ENCODE measurements around the gene GARRE1.
"Not testable (repeated sequence)": the region's sequence is repeated elsewhere in the genome, so short reads cannot be mapped to it uniquely, and the experiment has no call there.

GARRE1 gene, protein sequence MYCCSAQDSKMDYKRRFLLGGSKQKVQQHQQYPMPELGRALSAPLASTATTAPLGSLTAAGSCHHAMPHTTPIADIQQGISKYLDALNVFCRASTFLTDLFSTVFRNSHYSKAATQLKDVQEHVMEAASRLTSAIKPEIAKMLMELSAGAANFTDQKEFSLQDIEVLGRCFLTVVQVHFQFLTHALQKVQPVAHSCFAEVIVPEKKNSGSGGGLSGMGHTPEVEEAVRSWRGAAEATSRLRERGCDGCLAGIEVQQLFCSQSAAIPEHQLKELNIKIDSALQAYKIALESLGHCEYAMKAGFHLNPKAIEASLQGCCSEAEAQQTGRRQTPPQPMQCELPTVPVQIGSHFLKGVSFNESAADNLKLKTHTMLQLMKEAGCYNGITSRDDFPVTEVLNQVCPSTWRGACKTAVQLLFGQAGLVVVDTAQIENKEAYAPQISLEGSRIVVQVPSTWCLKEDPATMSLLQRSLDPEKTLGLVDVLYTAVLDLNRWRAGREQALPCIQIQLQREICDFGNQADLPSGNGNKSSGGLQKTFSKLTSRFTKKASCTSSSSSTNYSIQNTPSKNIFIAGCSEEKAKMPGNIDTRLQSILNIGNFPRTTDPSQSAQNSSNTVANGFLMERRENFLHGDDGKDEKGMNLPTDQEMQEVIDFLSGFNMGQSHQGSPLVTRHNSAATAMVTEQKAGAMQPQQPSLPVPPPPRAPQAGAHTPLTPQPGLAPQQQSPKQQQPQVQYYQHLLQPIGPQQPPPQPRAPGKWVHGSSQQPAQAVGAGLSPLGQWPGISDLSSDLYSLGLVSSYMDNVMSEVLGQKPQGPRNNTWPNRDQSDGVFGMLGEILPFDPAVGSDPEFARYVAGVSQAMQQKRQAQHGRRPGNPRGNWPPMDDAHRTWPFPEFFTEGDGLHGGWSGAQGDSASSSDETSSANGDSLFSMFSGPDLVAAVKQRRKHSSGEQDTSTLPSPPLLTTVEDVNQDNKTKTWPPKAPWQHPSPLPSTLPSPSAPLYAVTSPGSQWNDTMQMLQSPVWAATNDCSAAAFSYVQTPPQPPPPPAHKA (N-terminal part only)

DNA sequence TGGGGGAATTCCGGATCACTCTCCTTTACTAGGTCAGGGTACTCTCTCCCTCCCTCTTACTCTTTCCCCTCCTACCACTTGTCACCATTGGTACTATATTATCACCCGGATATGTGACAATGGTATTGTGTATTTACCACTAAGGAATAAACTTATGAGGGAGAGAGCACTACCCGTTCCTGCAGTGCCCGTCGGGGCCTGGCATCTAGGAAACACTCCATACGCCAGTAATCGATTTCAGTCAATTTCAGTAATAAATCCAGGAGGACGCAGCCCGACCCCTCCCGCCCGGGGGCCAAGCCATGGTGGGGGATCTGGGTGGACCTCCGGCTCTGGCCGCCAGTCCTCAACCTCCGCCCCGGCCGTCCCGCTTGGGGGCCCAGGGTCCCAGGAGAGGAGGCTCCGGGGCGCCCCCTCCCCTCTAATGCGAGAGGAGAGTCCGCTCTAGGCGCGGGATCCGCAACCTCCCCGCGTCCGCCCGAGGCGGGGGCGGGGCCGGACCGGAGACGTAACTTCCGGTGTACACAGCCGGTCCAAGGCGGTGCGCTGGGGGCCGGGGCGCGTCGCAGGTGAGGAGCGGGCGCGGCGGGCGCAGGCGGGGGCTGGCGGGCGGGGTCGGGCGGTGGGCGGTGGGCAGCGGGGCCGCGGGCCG, at the start of gene GARRE1:
GARRE1 (plus strand) TSS at position 509 of the 652 bp plus-strand sequence. CDS start 45,920 bp downstream, outside the sequence.
- DNase-seq: peak; percentile 66 to 85 (median 78)

DNA sequence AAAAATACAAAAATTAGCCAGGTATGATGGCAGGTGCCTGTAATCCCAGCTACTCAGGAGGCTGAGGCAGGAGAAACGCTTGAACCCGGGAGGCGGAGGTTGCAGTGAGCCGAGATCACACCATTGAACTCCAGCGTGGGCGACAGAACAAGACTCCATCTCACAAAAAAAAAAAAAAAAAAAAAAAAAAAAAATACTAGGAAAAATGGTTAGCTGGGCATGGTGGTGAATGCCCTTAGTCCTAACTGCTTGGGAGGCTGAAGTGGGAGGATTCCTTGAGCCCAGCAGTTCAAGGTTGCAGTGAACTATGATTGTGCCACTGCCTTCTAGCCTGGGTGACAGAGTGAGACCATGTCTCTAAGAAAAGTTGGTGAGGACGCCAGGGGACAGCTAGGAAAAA, 49.0 kb upstream of the GARRE1 start:
- DNase-seq: not testable (repeated sequence)

DNA sequence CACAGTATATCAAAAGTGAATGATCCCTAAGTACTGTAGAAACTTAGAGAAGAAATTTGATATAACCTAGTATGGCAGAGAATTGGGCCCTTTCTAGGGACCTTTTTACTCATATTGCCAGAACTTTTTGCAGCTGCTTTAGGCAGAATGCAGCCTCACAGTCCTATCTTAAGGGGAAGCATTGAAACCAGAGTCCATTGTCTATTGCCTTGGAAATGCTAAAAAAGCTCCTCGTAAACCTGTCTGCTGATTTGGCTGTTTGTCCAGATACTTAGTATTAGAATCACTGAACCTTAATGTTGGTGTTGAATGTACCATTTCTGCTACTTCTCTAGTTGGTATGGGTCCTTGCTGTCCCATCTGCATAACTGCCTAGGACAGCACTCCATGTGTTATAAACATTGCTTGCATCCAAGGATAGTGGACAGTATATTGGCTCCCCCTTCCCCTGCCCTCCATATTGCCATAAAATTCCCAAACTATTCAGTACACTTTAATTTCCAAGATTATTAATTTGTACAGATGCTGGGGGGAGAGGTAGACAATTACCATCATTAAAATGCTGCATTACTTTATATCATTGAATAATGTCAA, 46.0 kb upstream of the GARRE1 start:
- DNase-seq: no peak

DNA sequence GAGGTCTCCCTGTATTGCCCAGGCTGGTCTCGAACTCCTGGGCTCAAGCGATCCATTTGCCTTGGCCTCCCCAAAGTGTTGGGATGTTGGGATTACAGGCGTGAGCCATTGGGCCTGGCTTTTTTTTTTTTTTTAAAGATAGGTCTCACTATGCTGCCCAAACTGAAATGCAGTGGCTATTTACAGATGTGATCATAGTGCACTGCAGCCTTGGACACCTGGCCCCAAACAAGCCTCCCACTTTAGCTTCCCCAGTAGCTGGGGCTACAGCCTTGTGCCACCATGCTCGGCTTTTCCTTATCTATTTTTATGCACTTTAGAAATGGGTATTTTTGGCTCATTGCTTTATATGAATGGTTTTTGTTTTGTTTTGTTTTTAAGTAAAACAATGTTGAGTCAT, 44.6 kb upstream of the GARRE1 start:
- no peak for DNase-seq

DNA sequence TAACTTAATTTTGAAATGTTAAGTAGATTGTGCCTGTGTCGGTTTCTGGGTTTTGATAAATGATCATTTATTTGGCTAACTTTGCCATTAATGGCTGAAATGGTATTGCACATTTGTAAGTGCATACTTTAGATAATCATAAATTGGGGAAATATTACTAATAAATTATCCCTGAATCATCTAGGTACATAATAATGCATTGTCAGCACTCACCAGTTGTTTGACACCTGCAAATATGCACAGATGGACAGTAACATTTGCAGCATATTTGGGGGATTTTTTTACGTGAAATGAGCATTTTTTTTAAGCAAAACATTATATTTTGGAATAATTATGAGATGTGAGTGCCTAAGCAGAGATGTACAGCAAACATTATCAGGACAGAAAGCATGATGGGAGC, 41.1 kb upstream of the GARRE1 start:
- no peak for DNase-seq

DNA sequence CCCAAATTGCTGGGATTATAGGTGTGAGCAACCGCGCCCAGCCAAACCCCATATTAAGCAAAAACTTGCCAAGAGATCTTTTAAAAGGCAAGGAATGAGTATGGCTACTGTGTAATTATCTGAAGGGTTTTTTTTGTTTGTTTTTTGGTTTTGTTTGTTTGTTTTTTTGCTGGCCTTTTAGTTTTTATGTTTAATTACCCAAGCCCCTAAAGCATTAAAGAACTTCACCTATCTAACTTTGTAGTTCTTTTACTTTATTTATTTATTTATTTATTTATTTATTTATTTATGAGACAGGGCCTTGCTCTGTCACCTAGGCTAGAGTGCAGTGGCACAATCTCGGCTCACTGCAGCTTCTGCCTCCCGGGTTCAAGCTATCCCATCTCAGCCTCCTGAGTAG, 40.3 kb upstream of the GARRE1 start:
- no peak for DNase-seq

DNA sequence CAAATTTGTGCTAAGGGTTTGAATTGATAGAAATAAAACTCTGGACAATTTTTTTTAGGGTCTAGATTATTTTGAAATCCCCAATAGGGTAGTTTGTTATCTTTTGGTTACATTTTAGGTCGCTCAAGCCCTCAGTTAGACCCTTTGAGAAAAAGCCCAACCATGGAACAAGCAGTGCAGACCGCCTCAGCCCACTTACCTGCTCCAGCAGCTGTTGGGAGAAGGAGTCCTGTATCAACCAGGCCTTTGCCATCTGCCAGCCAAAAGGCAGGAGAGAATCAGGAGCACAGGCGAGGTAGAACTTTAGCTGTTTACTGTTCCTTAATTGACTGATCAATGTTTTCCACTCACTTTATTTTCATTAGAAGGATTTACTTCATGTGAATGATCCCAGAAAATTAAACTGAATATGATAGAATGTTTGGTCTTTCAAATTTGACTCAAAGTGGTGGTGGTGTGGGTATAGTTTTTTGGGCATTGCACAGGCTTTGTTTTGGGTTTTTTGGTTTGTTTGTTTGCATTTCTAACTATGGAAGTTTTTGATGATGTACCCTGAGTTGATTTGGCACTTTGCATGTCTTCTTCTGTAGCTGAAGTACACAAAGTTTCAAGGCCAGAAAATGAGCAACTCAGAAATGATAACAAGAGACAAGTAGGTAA, 39.2 kb upstream of the GARRE1 start:
- no peak for DNase-seq

DNA sequence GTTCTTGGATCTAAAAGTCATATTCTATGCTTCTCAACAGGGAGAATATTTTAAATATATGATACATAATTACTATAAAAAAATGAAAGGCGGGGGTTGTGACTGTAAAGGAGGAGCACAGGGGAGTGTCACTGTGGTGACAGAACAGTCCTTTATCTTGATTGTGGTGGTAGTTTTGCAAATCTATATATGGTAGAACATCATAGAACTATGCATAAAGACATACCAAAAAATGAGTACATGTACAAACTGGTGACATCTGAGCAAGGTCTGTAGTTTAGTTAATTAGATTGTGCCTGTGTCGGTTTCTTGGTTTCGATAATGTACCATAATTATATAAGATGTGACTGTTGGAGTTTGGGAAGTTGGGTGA, 38.7 kb upstream of the GARRE1 start:
- no peak for DNase-seq

DNA sequence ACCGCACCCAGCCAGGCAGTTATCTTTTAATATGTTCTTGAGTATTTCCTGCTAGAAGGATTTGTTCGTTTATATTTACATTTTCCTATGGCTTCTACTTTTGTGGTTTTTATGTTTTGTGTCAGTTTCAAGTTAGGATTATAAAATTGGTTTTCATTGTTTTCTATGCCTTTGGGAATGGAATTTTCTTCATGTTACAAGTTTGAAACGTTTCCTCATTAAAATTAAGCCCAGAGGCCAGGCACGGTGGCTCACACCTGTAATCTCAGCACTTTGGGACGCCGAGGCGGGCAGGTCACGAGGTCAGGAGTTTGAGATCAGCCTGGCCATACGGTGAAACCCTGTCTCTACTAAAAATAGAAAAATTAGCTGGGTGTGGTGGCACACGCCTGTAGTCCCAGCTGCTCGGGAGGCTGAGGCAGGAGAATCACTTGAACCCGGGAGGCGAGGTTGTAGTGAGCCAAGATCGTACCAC, 37.6 kb upstream of the GARRE1 start:
- not testable (repeated sequence) for DNase-seq

DNA sequence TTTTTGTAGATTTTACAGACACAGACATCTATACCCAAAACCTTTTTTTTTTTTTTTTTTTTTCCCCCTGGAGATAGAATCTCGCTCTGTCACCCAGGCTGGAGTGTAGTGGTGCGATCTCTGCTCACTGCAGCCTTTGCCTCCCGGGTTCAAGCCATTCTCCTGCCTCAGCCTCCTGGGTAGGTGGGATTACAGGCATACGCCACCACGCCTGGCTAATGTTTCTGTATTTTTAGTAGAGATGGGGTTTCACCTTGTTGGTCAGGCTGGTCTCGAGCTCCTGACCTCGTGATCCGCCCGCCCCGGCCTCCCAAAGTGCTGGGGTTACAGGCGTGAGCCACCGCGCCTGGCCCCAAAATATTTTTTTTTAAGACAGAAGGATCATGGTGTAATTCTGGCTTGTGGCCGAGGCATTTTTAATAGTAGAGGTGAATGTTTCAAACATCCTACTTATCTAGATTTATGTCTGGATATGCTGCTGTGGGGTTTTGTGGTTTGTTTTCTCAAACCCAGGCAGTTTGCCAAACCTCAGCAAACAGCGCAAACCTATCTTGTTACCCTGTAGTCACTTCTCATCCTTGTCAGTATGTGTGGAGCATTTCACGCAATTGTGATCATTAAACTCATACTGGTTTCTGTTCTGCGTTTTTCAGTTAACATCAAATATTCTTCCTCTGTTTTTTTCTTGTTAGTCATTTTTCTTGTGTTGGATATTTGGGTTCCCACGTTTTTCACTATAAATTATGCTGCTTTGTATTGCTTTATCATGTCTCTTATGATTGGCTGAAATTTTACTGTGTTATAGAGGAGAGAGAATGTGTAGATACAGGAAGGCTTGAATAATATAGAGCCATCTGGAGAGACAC, 36.2 kb upstream of the GARRE1 start:
- peak in 1 of 4 experiments; percentile 22 for DNase-seq

DNA sequence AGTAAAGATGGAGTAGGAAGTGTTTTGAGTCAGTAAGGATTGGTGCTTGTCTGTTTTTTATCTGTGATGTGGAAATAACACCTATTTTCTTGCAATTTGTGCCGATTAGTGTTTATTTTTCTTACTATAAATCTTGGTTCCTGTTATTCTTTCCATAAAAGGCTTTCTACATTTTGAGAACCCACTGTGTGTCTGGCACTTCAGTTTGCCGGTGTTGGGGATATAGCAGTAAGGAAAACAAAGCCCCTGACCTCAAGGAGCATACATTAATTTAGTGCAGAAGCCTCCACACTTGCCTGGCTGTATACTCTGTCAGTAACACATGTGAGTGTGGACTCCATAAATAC, 35.6 kb upstream of the GARRE1 start:
- no peak for DNase-seq

DNA sequence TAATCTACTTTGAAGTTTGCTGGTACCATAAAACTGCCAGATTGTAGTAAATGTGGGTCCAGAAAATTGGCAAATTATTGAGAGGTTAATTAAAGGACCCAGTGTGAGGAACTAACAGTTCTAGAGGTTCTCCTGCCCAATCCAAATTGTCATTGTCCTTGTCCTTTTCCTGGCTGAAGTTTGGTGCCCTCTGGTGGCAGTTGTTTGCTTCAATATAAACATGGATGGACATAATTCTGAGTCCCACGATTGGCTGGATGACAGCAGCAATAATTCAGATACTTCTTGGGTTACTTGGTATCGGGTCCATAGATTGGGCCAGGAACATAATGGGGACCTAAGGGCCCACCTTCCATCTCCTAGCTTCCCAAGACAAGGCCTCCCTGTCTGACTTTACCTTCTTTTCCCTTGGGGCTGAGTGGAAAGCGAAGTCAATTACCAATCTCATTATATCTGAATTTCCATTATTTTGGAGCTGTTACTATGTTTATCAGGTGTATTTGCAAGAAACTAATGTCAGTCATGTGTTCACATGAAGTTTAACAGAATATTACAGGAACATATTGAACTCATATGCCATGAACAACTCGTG, 33.8 kb upstream of the GARRE1 start:
- DNase-seq: peak; percentile 10 to 41 (median 24)

DNA sequence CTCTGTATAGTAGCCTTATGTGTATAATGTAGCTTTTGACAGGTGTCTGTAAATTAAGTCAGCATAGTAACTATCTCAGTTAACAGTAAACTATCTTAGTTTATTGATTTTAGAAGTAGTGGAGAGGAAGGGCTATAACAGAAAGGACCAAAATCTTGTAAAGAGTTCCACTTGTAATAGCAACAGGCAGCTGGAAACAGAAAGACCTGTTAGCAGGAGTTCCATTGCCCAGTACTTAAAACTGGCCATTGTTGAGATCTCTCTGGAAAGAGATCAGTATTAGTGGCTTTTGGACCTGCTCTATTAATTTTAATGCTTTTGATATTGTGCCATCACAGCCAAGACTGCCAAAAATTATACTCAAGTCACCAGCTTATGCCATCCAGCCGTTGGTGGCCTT, 32.0 kb upstream of the GARRE1 start:
- no peak for DNase-seq

DNA sequence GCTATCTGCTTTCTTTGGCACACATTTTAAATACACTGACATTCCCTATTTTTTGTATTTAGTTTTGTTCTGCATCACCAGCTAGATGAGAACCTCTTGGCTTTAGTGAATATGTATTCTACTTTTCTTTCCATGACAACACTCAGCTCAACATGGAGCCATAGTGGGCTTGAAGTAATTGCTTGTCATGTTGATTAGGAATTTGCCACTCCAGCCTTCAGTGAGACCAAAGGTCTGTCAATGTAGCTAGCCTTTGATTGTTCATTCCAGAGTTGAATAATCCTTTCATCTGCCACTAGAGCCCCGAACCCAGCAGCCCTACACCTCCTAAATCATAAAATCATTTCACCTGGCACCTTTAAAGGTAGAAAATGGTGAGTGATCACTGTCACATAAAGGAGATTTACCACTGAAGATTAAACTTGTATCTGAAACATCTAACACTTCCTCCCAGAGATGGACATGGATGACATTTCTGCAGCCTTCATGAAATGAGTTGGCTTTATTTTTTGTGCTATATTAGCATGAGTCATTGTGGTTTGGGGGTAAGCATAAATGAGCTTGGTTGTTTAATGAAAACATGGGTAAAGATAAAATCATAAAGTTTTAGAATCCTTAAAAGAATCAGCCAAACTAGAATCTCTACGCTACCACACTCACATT, 29.2 kb upstream of the GARRE1 start:
- DNase-seq: no peak

DNA sequence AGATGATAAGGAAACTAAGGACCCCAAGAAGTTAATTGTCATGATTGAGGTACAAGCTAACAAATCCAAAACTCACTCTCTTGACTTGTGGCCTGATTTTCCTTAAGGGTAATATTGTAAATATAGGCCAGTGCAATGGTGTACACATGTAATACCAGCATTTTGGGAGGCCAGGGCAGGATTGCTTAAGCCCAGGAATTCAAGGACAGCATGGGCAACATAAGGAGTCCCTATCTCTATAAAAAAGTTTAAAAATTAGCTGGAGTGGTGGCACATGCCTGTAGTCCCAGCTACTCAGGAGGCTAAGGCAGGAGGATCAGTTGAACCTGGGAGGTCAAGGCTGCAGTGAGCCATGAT, 28.7 kb upstream of the GARRE1 start:
- no peak for DNase-seq

DNA sequence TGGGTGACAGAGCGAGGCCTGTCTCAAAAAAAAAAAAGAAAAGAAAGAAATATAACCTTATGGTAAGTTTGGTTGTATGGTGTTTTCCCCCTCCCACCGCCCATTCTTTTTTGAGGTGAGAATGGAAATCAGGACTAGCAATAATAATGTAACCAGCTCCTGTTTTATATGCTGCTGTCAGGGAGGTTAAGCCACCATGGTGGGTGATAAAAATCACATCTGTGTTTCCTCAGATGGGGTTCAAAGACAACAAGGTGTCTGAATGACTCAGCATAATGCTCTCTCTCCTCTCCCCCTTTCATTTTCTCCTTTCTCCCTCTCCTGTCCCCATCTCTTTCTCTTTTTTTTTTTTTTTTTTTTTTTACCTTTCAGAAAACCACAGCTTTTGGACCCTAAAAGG, 28.3 kb upstream of the GARRE1 start:
- no peak for DNase-seq

DNA sequence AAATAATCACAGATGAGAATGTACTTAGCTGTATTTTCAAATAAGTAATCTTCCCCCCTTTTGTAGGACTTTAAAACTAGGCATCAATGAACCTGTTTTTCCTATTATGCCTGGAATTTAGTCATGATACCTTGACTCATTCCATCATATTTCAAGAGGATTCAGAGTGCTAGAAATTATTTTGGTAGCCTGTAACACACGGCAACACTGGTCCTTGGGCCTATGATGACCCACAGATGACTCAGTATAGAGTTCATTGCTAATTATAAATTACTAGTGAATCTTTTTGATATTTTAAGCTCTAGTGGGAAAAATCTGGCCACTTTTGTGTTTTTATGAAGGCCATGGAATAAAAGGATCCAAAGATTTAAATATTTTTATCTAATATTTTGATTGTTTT, 26.0 kb upstream of the GARRE1 start:
- no peak for DNase-seq

DNA sequence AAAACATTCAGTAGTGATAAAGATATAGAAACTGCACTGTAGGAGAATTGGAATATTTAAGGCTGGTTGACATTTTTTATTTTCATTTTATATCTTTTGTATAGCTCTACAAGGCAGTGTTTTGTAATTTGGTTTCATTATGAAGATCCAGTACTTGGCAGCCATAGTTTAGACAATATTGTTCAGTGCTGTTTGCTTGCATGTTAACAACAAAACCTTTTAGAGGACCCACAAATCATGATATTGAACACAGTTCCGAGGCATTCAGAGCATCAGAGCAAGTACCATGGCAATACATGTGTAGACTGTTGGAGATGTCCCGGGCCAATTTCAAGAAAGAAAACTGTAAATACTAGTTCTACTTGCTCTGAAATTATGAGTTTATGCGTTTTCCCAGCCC, 25.6 kb upstream of the GARRE1 start:
- no peak for DNase-seq

DNA sequence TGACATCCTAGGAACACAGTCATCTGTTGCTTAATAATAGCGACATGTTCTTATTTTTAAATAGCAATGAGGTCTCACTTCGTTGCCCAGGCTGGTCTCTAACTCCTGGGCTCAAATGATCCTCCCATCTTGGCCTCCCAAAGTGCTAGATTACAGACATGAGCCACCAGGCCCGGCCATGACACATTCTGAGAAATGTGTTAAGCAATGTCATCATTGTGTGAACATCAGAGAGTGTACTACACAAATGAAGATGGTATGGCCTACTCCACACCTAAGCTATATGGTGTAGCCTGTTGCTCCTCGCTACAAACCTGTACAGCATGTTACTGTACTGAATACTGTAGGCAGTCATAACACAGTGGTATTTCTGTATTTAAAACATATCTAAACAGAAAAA, 24.6 kb upstream of the GARRE1 start:
- no peak for DNase-seq

DNA sequence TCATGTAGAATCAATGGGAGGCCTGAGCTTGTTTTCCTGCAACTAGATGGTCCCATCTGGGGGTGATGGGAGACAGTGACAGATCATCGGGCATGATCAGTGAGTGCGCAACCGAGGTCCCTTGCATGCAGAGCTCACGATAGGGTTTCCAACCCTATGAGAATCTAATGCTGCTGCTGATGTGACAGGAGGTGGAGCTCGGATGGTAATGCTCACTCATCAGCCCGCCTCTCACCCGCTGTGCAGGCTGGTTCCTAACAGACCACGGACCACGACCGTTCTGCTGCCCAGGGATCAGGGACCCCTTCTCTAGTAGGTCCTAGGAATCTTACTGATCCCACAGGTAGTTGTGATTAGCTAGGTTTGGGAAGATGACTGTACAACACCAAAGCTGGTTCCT, 23.5 kb upstream of the GARRE1 start:
- no peak for DNase-seq
